HL-60 (cell line): Measurements from ENCODE around the gene CDC42EP4.

ENCODE experiments used
- GABPA ChIP-seq: IDR thresholded peaks from 2 replicates; pipeline ENCODE4 v1.6.1; 2012; ENCODE audit warnings: low read depth
- POLR2AphosphoS5 ChIP-seq: IDR thresholded peaks from 2 replicates; pipeline ENCODE4 v1.6.1; 2012; ENCODE audit warnings: low read depth
- SPI1 ChIP-seq: IDR thresholded peaks from 2 replicates; pipeline ENCODE4 v1.6.1; 2012; ENCODE audit warnings: low read depth, mild to moderate bottlenecking, borderline replicate concordance
- TF ChIP-seq, protein P1 (sequence below): IDR thresholded peaks from one replicate; pipeline ENCODE4 v1.5.1; 2011; ENCODE audit warnings: low read length, control low read depth, inconsistent platforms; ENCODE audit not compliant: insufficient read depth
- TF ChIP-seq, protein P2 (sequence below): IDR thresholded peaks from 2 replicates; pipeline ENCODE4 v1.6.1; 2012; ENCODE audit warnings: low read depth; ENCODE audit not compliant: insufficient replicate concordance

DNA sequence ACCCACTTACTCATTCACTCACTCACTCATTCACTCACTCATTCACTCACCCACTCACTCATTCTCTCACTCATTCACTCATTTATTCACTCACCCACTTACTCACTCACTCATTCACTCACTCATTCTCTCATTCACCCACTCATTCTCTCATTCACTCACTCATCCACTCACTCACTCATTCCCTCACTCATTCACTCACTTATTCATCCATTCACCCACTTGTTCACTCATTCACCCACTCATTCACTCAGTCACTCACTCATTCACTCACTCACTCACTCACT, 42.5 kb downstream of the CDC42EP4 start:
- TF ChIP-seq, protein P1, sequence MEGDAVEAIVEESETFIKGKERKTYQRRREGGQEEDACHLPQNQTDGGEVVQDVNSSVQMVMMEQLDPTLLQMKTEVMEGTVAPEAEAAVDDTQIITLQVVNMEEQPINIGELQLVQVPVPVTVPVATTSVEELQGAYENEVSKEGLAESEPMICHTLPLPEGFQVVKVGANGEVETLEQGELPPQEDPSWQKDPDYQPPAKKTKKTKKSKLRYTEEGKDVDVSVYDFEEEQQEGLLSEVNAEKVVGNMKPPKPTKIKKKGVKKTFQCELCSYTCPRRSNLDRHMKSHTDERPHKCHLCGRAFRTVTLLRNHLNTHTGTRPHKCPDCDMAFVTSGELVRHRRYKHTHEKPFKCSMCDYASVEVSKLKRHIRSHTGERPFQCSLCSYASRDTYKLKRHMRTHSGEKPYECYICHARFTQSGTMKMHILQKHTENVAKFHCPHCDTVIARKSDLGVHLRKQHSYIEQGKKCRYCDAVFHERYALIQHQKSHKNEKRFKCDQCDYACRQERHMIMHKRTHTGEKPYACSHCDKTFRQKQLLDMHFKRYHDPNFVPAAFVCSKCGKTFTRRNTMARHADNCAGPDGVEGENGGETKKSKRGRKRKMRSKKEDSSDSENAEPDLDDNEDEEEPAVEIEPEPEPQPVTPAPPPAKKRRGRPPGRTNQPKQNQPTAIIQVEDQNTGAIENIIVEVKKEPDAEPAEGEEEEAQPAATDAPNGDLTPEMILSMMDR: no peak
- TF ChIP-seq, protein P2, sequence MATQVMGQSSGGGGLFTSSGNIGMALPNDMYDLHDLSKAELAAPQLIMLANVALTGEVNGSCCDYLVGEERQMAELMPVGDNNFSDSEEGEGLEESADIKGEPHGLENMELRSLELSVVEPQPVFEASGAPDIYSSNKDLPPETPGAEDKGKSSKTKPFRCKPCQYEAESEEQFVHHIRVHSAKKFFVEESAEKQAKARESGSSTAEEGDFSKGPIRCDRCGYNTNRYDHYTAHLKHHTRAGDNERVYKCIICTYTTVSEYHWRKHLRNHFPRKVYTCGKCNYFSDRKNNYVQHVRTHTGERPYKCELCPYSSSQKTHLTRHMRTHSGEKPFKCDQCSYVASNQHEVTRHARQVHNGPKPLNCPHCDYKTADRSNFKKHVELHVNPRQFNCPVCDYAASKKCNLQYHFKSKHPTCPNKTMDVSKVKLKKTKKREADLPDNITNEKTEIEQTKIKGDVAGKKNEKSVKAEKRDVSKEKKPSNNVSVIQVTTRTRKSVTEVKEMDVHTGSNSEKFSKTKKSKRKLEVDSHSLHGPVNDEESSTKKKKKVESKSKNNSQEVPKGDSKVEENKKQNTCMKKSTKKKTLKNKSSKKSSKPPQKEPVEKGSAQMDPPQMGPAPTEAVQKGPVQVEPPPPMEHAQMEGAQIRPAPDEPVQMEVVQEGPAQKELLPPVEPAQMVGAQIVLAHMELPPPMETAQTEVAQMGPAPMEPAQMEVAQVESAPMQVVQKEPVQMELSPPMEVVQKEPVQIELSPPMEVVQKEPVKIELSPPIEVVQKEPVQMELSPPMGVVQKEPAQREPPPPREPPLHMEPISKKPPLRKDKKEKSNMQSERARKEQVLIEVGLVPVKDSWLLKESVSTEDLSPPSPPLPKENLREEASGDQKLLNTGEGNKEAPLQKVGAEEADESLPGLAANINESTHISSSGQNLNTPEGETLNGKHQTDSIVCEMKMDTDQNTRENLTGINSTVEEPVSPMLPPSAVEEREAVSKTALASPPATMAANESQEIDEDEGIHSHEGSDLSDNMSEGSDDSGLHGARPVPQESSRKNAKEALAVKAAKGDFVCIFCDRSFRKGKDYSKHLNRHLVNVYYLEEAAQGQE: no peak
- TF ChIP-seq POLR2AphosphoS5 (no peak), SPI1 (no peak), GABPA (no peak)
